ENCODE results near the gene ZNF296.

The ZNF296 gene

GRCh38 chr19:45030825-45031224 is 45.5 kb downstream of the ZNF296 start (continued):
- TF ChIP-seq ZC3H10 (CRISPR knock-in tag; IDR thresholded peaks at IDR 0.05) (no peak), POU6F1 (CRISPR knock-in tag; IDR thresholded peaks at IDR 0.05; ENCODE audit: borderline replicate concordance, low read depth) (no peak), CREB5 (CRISPR knock-in tag; IDR thresholded peaks at IDR 0.05; ENCODE audit: low read depth) (no peak), ARNTL (CRISPR knock-in tag; IDR thresholded peaks at IDR 0.05; ENCODE audit: borderline replicate concordance, low read depth) (no peak), ZNF70 (CRISPR knock-in tag; IDR thresholded peaks at IDR 0.05) (no peak), TOX (CRISPR knock-in tag; IDR thresholded peaks at IDR 0.05; ENCODE audit: borderline replicate concordance) (no peak), ZNF565 (CRISPR knock-in tag; conservative IDR thresholded peaks at IDR 0.05; ENCODE audit: low read depth) (no peak)

- ATAC-seq: no peak; the same call in 2 of the 3 replicates
- TF ChIP-seq PATZ1 (CRISPR knock-in tag; IDR thresholded peaks at IDR 0.05; ENCODE audit: borderline replicate concordance): no peak
Measured at GRCh38 chr19:45027371-45027770, 48.9 kb downstream of the ZNF296 start.

- ATAC-seq: no peak
- TF ChIP-seq CSDC2 (CRISPR knock-in tag; IDR thresholded peaks at IDR 0.05): no peak
Measured at GRCh38 chr19:45025264-45025663, 51.0 kb downstream of the ZNF296 start.

- TF ChIP-seq SNAI2 (CRISPR knock-in tag; IDR thresholded peaks at IDR 0.05): no peak
- no peak for TF ChIP-seq ISL1 (CRISPR knock-in tag; IDR thresholded peaks at IDR 0.05)
- no peak for TF ChIP-seq CSRNP3 (CRISPR knock-in tag; IDR thresholded peaks at IDR 0.05)
- no peak for TF ChIP-seq CREB5 (CRISPR knock-in tag; IDR thresholded peaks at IDR 0.05; ENCODE audit: low read depth)
- no peak for TF ChIP-seq BACH2 (CRISPR knock-in tag; IDR thresholded peaks at IDR 0.05; ENCODE audit: borderline replicate concordance)
- TF ChIP-seq TCF4 (CRISPR knock-in tag; IDR thresholded peaks at IDR 0.05; ENCODE audit: borderline replicate concordance): no peak
- no peak for TF ChIP-seq GLIS3 (CRISPR knock-in tag; IDR thresholded peaks at IDR 0.05)
- no peak for TF ChIP-seq POU6F1 (CRISPR knock-in tag; IDR thresholded peaks at IDR 0.05; ENCODE audit: borderline replicate concordance, low read depth)
- no peak for TF ChIP-seq TOX (CRISPR knock-in tag; IDR thresholded peaks at IDR 0.05; ENCODE audit: borderline replicate concordance)
- no peak for TF ChIP-seq ESRRG (CRISPR knock-in tag; IDR thresholded peaks at IDR 0.05)
- no peak for TF ChIP-seq ZNF565 (CRISPR knock-in tag; conservative IDR thresholded peaks at IDR 0.05; ENCODE audit: low read depth)
- TF ChIP-seq OSR1 (CRISPR knock-in tag; IDR thresholded peaks at IDR 0.05): no peak
- TF ChIP-seq ARNTL (CRISPR knock-in tag; IDR thresholded peaks at IDR 0.05; ENCODE audit: borderline replicate concordance, low read depth): no peak
- TF ChIP-seq TSHZ2 (CRISPR knock-in tag; IDR thresholded peaks at IDR 0.05): no peak
- no peak for TF ChIP-seq PATZ1 (CRISPR knock-in tag; IDR thresholded peaks at IDR 0.05; ENCODE audit: borderline replicate concordance)
- no peak for TF ChIP-seq PPARA (CRISPR knock-in tag; IDR thresholded peaks at IDR 0.05; ENCODE audit: borderline replicate concordance)
- no peak for ATAC-seq
Measured at GRCh38 chr19:45023048-45023447, 53.2 kb downstream of the ZNF296 start.

Data from SK-N-SH treated with all-trans-retinoic acid at 6 μM for 48 hours (cell line).